Prostate gland (tissue), 2 donors: ENCODE results near the gene HACD2. TPM values are rescaled to one million over a fixed set of nuclear protein-coding genes. Genes with fewer than 3 reads are reported as not detected.

Experiments used
- DNase-seq: peaks from one replicate; pipeline ENCODE4 v3.0.0-alpha.2; 2019; ENCODE audit warnings: low spot score
- H3K27ac ChIP-seq, 2 donors: fragments of 200-600 bp; sonication (generic); 2 replicates each; pipeline ENCODE4 v1.5.1; 2017 to 2019
- H3K27me3 ChIP-seq: fragments of 200-600 bp; sonication (generic); replicated peaks from 2 replicates; pipeline ENCODE4 v1.5.1; 2019; ENCODE audit not compliant: insufficient read depth
- H3K36me3 ChIP-seq, 2 donors: fragments of 200-600 bp; sonication (generic); 1 replicate in 1 of 2; 2 replicates in 1 of 2; pipeline versions ENCODE4 v1.5.1 to v1.8.1; 2017 to 2019
- H3K4me1 ChIP-seq: fragments of 200-600 bp; sonication (generic); replicated peaks from 2 replicates; pipeline ENCODE4 v1.5.1; 2019
- H3K4me3 ChIP-seq, 2 donors: fragments of 200-600 bp; sonication (generic); 2 replicates each; pipeline ENCODE4 v1.5.1; 2017 to 2019
- H3K9me3 ChIP-seq: fragments of 200-600 bp; sonication (generic); 2 replicates; pipeline ENCODE4 v1.5.1; 2017
- CTCF ChIP-seq, 4 experiments: fragments of 200-600 bp in 2 of 4; fragments of 450-650 bp in 2 of 4; sonication (generic) in 2 of 4; IDR thresholded peaks; 1 replicate in 3 of 4; 2 replicates in 1 of 4; pipeline ENCODE4 v1.5.1; 2016 to 2019; ENCODE audit warnings: antibody characterized with exemption in 4 of 4, mild to moderate bottlenecking in 2 of 4, moderate library complexity in 2 of 4
- POLR2A ChIP-seq: fragments of 450-650 bp; IDR thresholded peaks from one replicate; pipeline ENCODE4 v1.6.1; 2016; ENCODE audit warnings: antibody characterized with exemption, mild to moderate bottlenecking
- POLR2AphosphoS5 ChIP-seq: sonication (generic); formaldehyde crosslinking; IDR thresholded peaks from one replicate; pipeline ENCODE4 v1.6.1; 2017; ENCODE audit warnings: antibody characterized with exemption
- WGBS: methylation state at CpG from one replicate; pipeline ENCODE4 v1.1.5; 2018; 5-methylcytosine and 5-hydroxymethylcytosine counted together
- intact Hi-C: fragments of 100-400 bp; cut with DNase I; formaldehyde crosslinking; loops from one replicate; pipeline ENCODE4 v1.14.2; 2022
- total RNA-seq, 2 donors: library from RNA; depleted of rRNA; stranded (reverse); fragments of >200 nt; gene quantifications; one replicate each; pipeline ENCODE4 v1.1.0, GENCODE V29; 2016

The HACD2 gene
- total RNA-seq, 2 donors from 2014 or later, result 36.5 to 65.6 TPM

- intact Hi-C loops, result no loop called here
- no peak for TF ChIP-seq POLR2AphosphoS5
- TF ChIP-seq CTCF (IDR thresholded peaks at IDR 0.05), result no peak
- no peak for TF ChIP-seq POLR2A
- DNase-seq, result no peak
- H3K36me3 ChIP-seq, result no peaks in the 10 kb centered on the region
- no peaks in the 10 kb centered on the region for H3K9me3 ChIP-seq
- no peak overlapping the region for H3K4me3 ChIP-seq
- H3K27ac ChIP-seq, result no peak overlapping the region
- no peaks in the 10 kb centered on the region for H3K27me3 ChIP-seq
- peaks cover 2% of the 10 kb centered on the region for H3K4me1 ChIP-seq
These were observed 26.2 kb upstream of the HACD2 start for GRCh38 chr3:123611082-123611481.

- intact Hi-C loops, result no loop called here
- no peaks in the 10 kb centered on the region for H3K36me3 ChIP-seq
- DNase-seq, result no peak
- H3K27ac ChIP-seq, result no peak overlapping the region
- TF ChIP-seq POLR2A (no peak), POLR2AphosphoS5 (no peak), CTCF (IDR thresholded peaks at IDR 0.05) (no peak)
- H3K27me3 ChIP-seq, result no peaks in the 10 kb centered on the region
- WGBS, result 71% methylated on average over 3 of the region's 3 CpGs
- H3K4me3 ChIP-seq, result no peak overlapping the region
- H3K9me3 ChIP-seq, result no peaks in the 10 kb centered on the region
- H3K4me1 ChIP-seq, result peaks cover 2% of the 10 kb centered on the region
These were observed 25.5 kb upstream of the HACD2 start for GRCh38 chr3:123610331-123610730.

- peaks cover 2% of the 10 kb centered on the region for H3K4me1 ChIP-seq
- intact Hi-C loops, result no loop called here
- WGBS, result 86% methylated on average over 5 of the region's 5 CpGs
- no peak for DNase-seq
- no peaks in the 10 kb centered on the region for H3K27me3 ChIP-seq
- no peak overlapping the region for H3K4me3 ChIP-seq
- no peaks in the 10 kb centered on the region for H3K36me3 ChIP-seq
- H3K9me3 ChIP-seq, result no peaks in the 10 kb centered on the region
- H3K27ac ChIP-seq, result no peak overlapping the region
- TF ChIP-seq POLR2A, result no peak
- TF ChIP-seq CTCF (IDR thresholded peaks at IDR 0.05), result no peak
- no peak for TF ChIP-seq POLR2AphosphoS5
These were observed 24.2 kb upstream of the HACD2 start for GRCh38 chr3:123609063-123609462.

- intact Hi-C loops, result no loop called here
- DNase-seq, result no peak
- TF ChIP-seq CTCF (IDR thresholded peaks at IDR 0.05), result no peak
- no peak for TF ChIP-seq POLR2AphosphoS5
- no peak for TF ChIP-seq POLR2A
- H3K36me3 ChIP-seq, result no peaks in the 10 kb centered on the region
- H3K4me3 ChIP-seq, result no peak overlapping the region
- H3K9me3 ChIP-seq, result no peaks in the 10 kb centered on the region
- no peaks in the 10 kb centered on the region for H3K4me1 ChIP-seq
- no peaks in the 10 kb centered on the region for H3K27me3 ChIP-seq
- WGBS, result 84% methylated on average over 3 of the region's 3 CpGs
- no peak overlapping the region for H3K27ac ChIP-seq
These were observed 23.5 kb upstream of the HACD2 start for GRCh38 chr3:123608263-123608937.

GRCh38 chr3:123606527-123606926 lies 21.7 kb upstream of the HACD2 start:
- intact Hi-C loops, result no loop called here
- no peaks in the 10 kb centered on the region for H3K36me3 ChIP-seq
- peaks cover 6% of the 10 kb centered on the region for H3K4me1 ChIP-seq
- TF ChIP-seq POLR2A, result no peak
- TF ChIP-seq CTCF (IDR thresholded peaks at IDR 0.05), result no peak
- no peak for TF ChIP-seq POLR2AphosphoS5
- no peak for DNase-seq
- no peak overlapping the region for H3K4me3 ChIP-seq
- H3K9me3 ChIP-seq, result no peaks in the 10 kb centered on the region
- H3K27me3 ChIP-seq, result no peaks in the 10 kb centered on the region
- no peak overlapping the region for H3K27ac ChIP-seq
